Caco-2 (cell line): ENCODE measurements around the gene LIN54. TPM values are rescaled to one million over a fixed set of nuclear protein-coding genes. Genes with fewer than 3 reads are reported as not detected.
"Not testable (repeated sequence)": the region's sequence is repeated elsewhere in the genome, so short reads cannot be mapped to it uniquely, and the experiment has no call there.

Source experiments
- BruUV-seq: library from RNA; stranded (reverse); fragments of 400-500 nt; replicated peaks from 2 replicates; lab custom pipeline; 2021; lab: Mats Ljungman, UMichigan
- CTCF ChIA-PET: fragments of 300-600 bp; sonication (Branson Sonifier 250); formaldehyde crosslinking; loops from one replicate; lab custom pipeline; 2022; ENCODE audit warnings: antibody characterized with exemption; lab: Charles Lee
- POLR2A ChIA-PET: fragments of 300-600 bp; sonication (Branson Sonifier 250); formaldehyde crosslinking; loops from one replicate; lab custom pipeline; 2022; ENCODE audit warnings: antibody characterized with exemption; lab: Charles Lee
- DNase-seq, 2 experiments: peaks; one replicate each; pipeline versions ENCODE4 v3.0.0 to v3.0.0-alpha.2; 2020 to 2022
- H3K27me3 ChIP-seq: replicated peaks from 2 replicates; pipeline ENCODE4 v1.6.0; 2011; ENCODE audit warnings: low read length; ENCODE audit not compliant: control insufficient read depth, insufficient read depth
- H3K36me3 ChIP-seq: 2 replicates; pipeline ENCODE4 v1.5.1; 2011; ENCODE audit warnings: low read length; ENCODE audit not compliant: control insufficient read depth, insufficient read depth
- H3K4me1 ChIP-seq: fragments of 250-450 bp; sonication (Bioruptor Pico); 2 replicates; pipeline ENCODE4 v1.5.1; 2020; ENCODE audit warnings: mild to moderate bottlenecking
- H3K4me3 ChIP-seq: 2 replicates; pipeline ENCODE4 v1.5.1; 2011; ENCODE audit warnings: low read depth, mild to moderate bottlenecking, control low read depth, low read length
- H3K9me3 ChIP-seq: fragments of 250-450 bp; sonication (Bioruptor Pico); 2 replicates; pipeline ENCODE4 v1.5.1; 2020; ENCODE audit warnings: mild to moderate bottlenecking, moderate library complexity
- H3K27ac Mint-ChIP-seq: one replicate; pipeline ENCODE4 v1.8.0; 2022; ENCODE audit warnings: mixed read lengths; ENCODE audit not compliant: unreplicated experiment
- H3K27me3 Mint-ChIP-seq: one replicate; pipeline ENCODE4 v1.8.0; 2022; ENCODE audit warnings: mixed read lengths; ENCODE audit not compliant: insufficient read depth, unreplicated experiment
- H3K36me3 Mint-ChIP-seq: one replicate; pipeline ENCODE4 v1.8.0; 2022; ENCODE audit warnings: mild to moderate bottlenecking, mixed read lengths; ENCODE audit not compliant: insufficient read depth, unreplicated experiment
- H3K4me1 Mint-ChIP-seq: one replicate; pipeline ENCODE4 v1.8.0; 2022; ENCODE audit warnings: low read depth, mixed read lengths; ENCODE audit not compliant: unreplicated experiment
- H3K4me3 Mint-ChIP-seq: one replicate; pipeline ENCODE4 v1.8.0; 2022; ENCODE audit warnings: mild to moderate bottlenecking, moderate library complexity, mixed read lengths; ENCODE audit not compliant: unreplicated experiment
- H3K9me3 Mint-ChIP-seq: one replicate; pipeline ENCODE4 v1.8.0; 2022; ENCODE audit warnings: mixed read lengths; ENCODE audit not compliant: unreplicated experiment
- intact Hi-C: fragments of 100-400 bp; cut with micrococcal nuclease; formaldehyde crosslinking; loops from one replicate; pipeline ENCODE4 v1.10.0; 2022; ENCODE audit not compliant: unreplicated experiment
- total RNA-seq: library from RNA; stranded (reverse); gene quantifications from 2 replicates; pipeline ENCODE4 v1.2.3, GENCODE V29; 2022
- TF ChIP-seq, protein P1 (sequence below), 2 experiments: fragments of 200-600 bp in 1 of 2; IDR thresholded peaks; 1 replicate in 1 of 2; 2 replicates in 1 of 2; pipeline versions ENCODE4 v1.5.1 to v1.8.0; 2011 to 2022; ENCODE audit warnings: antibody characterized with exemption in 1 of 2, control low read depth in 1 of 2, inconsistent platforms in 1 of 2, low read depth in 1 of 2, low read length in 1 of 2, mild to moderate bottlenecking in 1 of 2, moderate library complexity in 1 of 2; ENCODE audit not compliant: insufficient read depth in 1 of 2, severe bottlenecking in 1 of 2, unreplicated experiment in 1 of 2

Gene LIN54
- total RNA-seq, 1 experiment from 2014 or later, result 29.6 TPM

DNA sequence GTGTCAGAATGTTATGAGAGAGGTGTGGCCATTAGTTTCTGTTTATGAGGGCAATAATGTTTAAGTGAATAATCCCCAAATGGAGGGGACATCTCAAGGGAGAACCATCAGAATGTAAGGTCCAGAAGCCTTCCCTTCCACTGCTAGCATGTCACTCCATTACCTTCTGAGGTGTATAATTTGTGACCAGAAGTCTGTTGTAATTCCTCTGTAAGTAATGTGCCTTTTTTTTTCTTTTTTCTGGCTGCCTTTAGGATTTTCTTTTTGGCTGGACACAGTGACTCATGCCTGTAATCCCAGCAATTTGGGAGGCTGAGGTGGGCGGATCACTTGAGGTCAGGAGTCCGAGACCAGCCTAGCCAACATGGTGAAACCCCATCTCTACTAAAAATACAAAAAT, 13.6 kb upstream of the LIN54 start:
- H3K9me3 Mint-ChIP-seq, result peaks cover 19% of the 10 kb centered on the region

DNA sequence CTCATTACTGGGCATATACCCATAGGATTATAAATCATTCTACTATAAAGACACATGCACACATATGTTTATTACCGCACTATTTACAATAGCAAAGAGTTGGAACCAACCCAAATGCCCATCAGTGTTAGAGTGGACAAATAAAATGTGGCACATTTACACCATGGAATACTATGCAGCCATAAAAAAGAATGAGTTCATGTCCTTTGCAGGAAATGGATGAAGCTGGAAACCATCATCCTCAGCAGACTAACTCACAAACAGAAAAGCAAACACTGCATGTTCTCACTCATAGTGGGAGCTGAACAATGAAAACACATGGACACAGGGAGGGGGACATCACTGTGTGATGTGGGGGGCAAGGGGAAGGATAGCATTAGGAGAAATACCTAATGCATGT, 13.0 kb upstream of the LIN54 start:
- DNase-seq, H3K27ac Mint-ChIP-seq, BruUV-seq, H3K27me3 ChIP-seq, H3K9me3 ChIP-seq, H3K36me3 Mint-ChIP-seq, CTCF ChIA-PET, H3K4me3 Mint-ChIP-seq, H3K27me3 Mint-ChIP-seq, H3K4me1 ChIP-seq, H3K4me1 Mint-ChIP-seq, H3K4me3 ChIP-seq, POLR2A ChIA-PET, H3K36me3 ChIP-seq, intact Hi-C loops: not testable (repeated sequence)
- H3K9me3 Mint-ChIP-seq, result peaks cover 19% of the 10 kb centered on the region

More for the DNA sequence above, 13.6 kb upstream of the LIN54 start:
- Histone ChIP-seq H3K36me3 (no peaks in the 10 kb centered on the region), H3K9me3 (no peaks in the 10 kb centered on the region; the same call in 1 of the 2 replicates), H3K27me3 (no peaks in the 10 kb centered on the region), H3K4me1 (no peaks in the 10 kb centered on the region), H3K4me3 (no peak overlapping the region)
- no TSS peak for BruUV-seq
- H3K27ac Mint-ChIP-seq, result no peak overlapping the region
- intact Hi-C loops, result no loop called here
- CTCF ChIA-PET, result no interaction called here
- TF ChIP-seq, protein P1, sequence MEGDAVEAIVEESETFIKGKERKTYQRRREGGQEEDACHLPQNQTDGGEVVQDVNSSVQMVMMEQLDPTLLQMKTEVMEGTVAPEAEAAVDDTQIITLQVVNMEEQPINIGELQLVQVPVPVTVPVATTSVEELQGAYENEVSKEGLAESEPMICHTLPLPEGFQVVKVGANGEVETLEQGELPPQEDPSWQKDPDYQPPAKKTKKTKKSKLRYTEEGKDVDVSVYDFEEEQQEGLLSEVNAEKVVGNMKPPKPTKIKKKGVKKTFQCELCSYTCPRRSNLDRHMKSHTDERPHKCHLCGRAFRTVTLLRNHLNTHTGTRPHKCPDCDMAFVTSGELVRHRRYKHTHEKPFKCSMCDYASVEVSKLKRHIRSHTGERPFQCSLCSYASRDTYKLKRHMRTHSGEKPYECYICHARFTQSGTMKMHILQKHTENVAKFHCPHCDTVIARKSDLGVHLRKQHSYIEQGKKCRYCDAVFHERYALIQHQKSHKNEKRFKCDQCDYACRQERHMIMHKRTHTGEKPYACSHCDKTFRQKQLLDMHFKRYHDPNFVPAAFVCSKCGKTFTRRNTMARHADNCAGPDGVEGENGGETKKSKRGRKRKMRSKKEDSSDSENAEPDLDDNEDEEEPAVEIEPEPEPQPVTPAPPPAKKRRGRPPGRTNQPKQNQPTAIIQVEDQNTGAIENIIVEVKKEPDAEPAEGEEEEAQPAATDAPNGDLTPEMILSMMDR (IDR thresholded peaks at IDR 0.05; ENCODE audit: insufficient read depth in 1 of 2, low read depth in 1 of 2, low read length in 1 of 2, severe bottlenecking in 1 of 2, unreplicated experiment in 1 of 2), result no peak
- no peaks in the 10 kb centered on the region for H3K36me3 Mint-ChIP-seq
- H3K27me3 Mint-ChIP-seq, result no peaks in the 10 kb centered on the region
- DNase-seq, result no peak
- no peak overlapping the region for H3K4me3 Mint-ChIP-seq
- POLR2A ChIA-PET, result no interaction called here
- no peaks in the 10 kb centered on the region for H3K4me1 Mint-ChIP-seq

DNA sequence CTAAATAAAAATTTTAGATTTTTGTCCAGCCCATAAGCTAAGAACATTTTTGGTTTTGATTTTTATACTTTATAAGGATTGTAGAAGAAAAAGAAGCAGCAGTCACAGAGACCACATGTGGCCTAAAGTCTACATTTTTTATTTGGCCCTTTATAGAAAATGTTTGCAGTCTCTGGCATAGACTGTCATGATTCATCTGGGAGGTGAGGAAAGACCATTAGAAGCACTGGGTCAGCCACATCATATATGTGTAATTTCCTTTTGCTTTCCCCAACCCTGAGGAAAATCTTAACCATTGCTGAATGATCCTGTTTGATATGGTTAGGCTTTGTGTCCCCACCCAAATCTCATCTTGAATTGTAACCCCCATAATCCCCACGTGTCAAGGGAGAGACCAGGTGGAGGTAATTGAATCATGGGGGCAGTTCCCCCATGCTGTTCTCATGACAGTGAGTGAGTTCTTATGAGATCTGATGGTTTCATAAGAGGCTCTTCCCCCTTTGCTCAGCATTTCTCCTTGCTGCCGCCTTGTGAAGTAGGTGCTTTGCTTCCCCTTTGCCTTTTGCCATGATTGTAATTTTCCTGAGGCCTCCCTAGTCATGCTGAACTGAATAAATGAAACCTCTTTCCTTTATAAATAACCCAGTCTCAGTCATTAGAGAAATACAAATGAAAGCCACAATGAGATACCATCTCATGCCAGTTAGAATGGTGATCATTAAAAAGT, 12.3 kb upstream of the LIN54 start:
- no peaks in the 10 kb centered on the region; the same call in 1 of the 2 replicates for H3K9me3 ChIP-seq
- ChIA-PET CTCF (no interaction called here), POLR2A (no interaction called here)
- no peaks in the 10 kb centered on the region for H3K4me1 ChIP-seq
- no peaks in the 10 kb centered on the region for H3K27me3 Mint-ChIP-seq
- TF ChIP-seq, protein P1 (IDR thresholded peaks at IDR 0.05; ENCODE audit: insufficient read depth in 1 of 2, low read depth in 1 of 2, low read length in 1 of 2, severe bottlenecking in 1 of 2, unreplicated experiment in 1 of 2), result no peak
- no peaks in the 10 kb centered on the region for H3K36me3 Mint-ChIP-seq
- no peak overlapping the region for H3K27ac Mint-ChIP-seq
- BruUV-seq, result no TSS peak
- intact Hi-C loops, result no loop called here
- no peaks in the 10 kb centered on the region for H3K4me1 Mint-ChIP-seq
- H3K36me3 ChIP-seq, result no peaks in the 10 kb centered on the region
- H3K4me3 Mint-ChIP-seq, result no peak overlapping the region
- no peak overlapping the region for H3K4me3 ChIP-seq
- no peaks in the 10 kb centered on the region for H3K27me3 ChIP-seq
- H3K9me3 Mint-ChIP-seq, result peaks cover 19% of the 10 kb centered on the region
- no peak for DNase-seq
